Body of pancreas (tissue), 4 donors: ENCODE results near the gene HACD2. TPM values are rescaled to one million over a fixed set of nuclear protein-coding genes. Genes with fewer than 3 reads are reported as not detected.

ENCODE experiments used
- ATAC-seq: fragments of 150-250 bp; one replicate; pipeline ENCODE4 v1.9.1; 2016
- DNase-seq, 4 donors: peaks; one replicate each; pipeline ENCODE4 v3.0.0-alpha.2; 2019
- H3K27ac ChIP-seq, 4 donors: fragments of 200-600 bp; sonication (generic); 1 replicate in 3 of 4; 2 replicates in 1 of 4; pipeline versions ENCODE4 v1.5.1 to v1.6.1; 2016 to 2019; ENCODE audit warnings: mild to moderate bottlenecking in 1 of 4, mixed read lengths in 1 of 4, moderate library complexity in 1 of 4
- H3K27me3 ChIP-seq, 2 donors: fragments of 200-600 bp; sonication (generic); one replicate each; pipeline ENCODE4 v1.6.0; 2016; ENCODE audit warnings: mild to moderate bottlenecking in 1 of 2
- H3K36me3 ChIP-seq, 2 donors: fragments of 200-600 bp; sonication (generic); replicated peaks in 1 of 2; 2 replicates each; pipeline ENCODE4 v1.5.1; 2016; ENCODE audit warnings: low read depth in 2 of 2; ENCODE audit not compliant: insufficient read depth in 1 of 2
- H3K4me1 ChIP-seq: fragments of 200-600 bp; sonication (generic); one replicate; pipeline ENCODE4 v1.6.0; 2016
- H3K4me3 ChIP-seq, 2 donors: fragments of 200-600 bp; sonication (generic); 1 replicate in 1 of 2; 2 replicates in 1 of 2; pipeline ENCODE4 v1.5.1; 2016 to 2019
- H3K9me3 ChIP-seq, 3 donors: fragments of 200-600 bp; sonication (generic); 1 replicate in 2 of 3; 2 replicates in 1 of 3; pipeline ENCODE4 v1.5.1; 2016
- CTCF ChIP-seq, 7 experiments: fragments of 450-650 bp in 4 of 7; fragments of 200-600 bp in 3 of 7; sonication (generic) in 3 of 7; IDR thresholded peaks; one replicate each; pipeline ENCODE4 v1.5.1; 2016 to 2019; ENCODE audit warnings: antibody characterized with exemption in 7 of 7
- POLR2A ChIP-seq, 3 donors: fragments of 450-650 bp; IDR thresholded peaks; one replicate each; pipeline ENCODE4 v1.6.1; 2016; ENCODE audit warnings: antibody characterized with exemption in 3 of 3, mild to moderate bottlenecking in 2 of 3
- WGBS, 2 donors: methylation state at CpG; one replicate each; pipeline ENCODE4 v1.1.5; 2017; 5-methylcytosine and 5-hydroxymethylcytosine counted together
- intact Hi-C: fragments of 100-400 bp; cut with DNase I; formaldehyde crosslinking; loops from one replicate; pipeline ENCODE4 v1.15.1; 2023
- total RNA-seq, 2 donors: library from RNA; depleted of rRNA; stranded (reverse); fragments of >200 nt; gene quantifications; one replicate each; pipeline ENCODE4 v1.1.0, GENCODE V29; 2016

HACD2 gene
- total RNA-seq, 2 donors from 2014 or later = 13.2 to 16.3 TPM

GRCh38 chr3:123536153-123536895, 48.5 kb downstream of the HACD2 start:
- no peaks in the 10 kb centered on the region for H3K9me3 ChIP-seq
- H3K27ac ChIP-seq = no peak overlapping the region
- H3K4me3 ChIP-seq = no peak overlapping the region
- DNase-seq (no peak), ATAC-seq (no peak)
- no peaks in the 10 kb centered on the region for H3K4me1 ChIP-seq
- TF ChIP-seq CTCF (IDR thresholded peaks at IDR 0.05) (no peak), POLR2A (IDR thresholded peaks at IDR 0.05) (no peak)
- intact Hi-C loops = no loop called here
- H3K27me3 ChIP-seq = no peaks in the 10 kb centered on the region
- 84 to 85% methylated on average over 5 of the region's 5 CpGs for WGBS, 2 donors
- H3K36me3 ChIP-seq = no peaks in the 10 kb centered on the region

- DNase-seq (no peak), ATAC-seq (no peak)
- Histone ChIP-seq H3K9me3 (no peaks in the 10 kb centered on the region), H3K4me1 (no peaks in the 10 kb centered on the region), H3K36me3 (no peaks in the 10 kb centered on the region), H3K4me3 (no peak overlapping the region), H3K27me3 (no peaks in the 10 kb centered on the region), H3K27ac (no peak overlapping the region)
- 75 to 100% methylated on average over 1 of the region's 1 CpG for WGBS, 2 donors
- intact Hi-C loops = no loop called here
- TF ChIP-seq CTCF (IDR thresholded peaks at IDR 0.05) = no peak
- TF ChIP-seq POLR2A (IDR thresholded peaks at IDR 0.05) = no peak
Observed at GRCh38 chr3:123535580-123535979, 49.3 kb downstream of the HACD2 start.

DNA sequence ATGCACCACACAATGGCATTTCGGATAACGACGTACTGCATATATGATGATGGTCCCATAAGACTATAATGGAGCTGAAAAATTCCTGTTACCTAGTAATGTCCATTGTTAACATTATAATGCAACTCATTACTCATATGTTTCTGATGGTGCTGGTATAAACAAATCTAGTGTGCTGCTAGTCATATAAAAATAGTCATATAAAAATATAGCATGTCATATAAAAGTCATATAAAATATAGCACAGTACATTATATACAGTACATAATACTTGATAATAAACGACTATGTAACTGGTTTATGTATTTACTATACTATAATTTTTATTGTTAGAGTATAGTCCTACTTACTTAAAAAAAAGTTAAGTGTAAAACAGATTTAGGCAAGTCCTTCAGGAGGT, 50.6 kb downstream of the HACD2 start:
- intact Hi-C loops = no loop called here
- TF ChIP-seq POLR2A (IDR thresholded peaks at IDR 0.05) (no peak), CTCF (IDR thresholded peaks at IDR 0.05) (no peak)
- whole genome bisulfite sequencing, 2 donors = 85 to 86% methylated on average over 4 of the region's 4 CpGs
- no peak overlapping the region for H3K27ac ChIP-seq
- no peaks in the 10 kb centered on the region for H3K4me1 ChIP-seq
- DNase-seq = no peak
- no peak overlapping the region for H3K4me3 ChIP-seq
- no peaks in the 10 kb centered on the region for H3K9me3 ChIP-seq
- no peaks in the 10 kb centered on the region for H3K36me3 ChIP-seq
- H3K27me3 ChIP-seq = no peaks in the 10 kb centered on the region
- no peak for ATAC-seq

DNA sequence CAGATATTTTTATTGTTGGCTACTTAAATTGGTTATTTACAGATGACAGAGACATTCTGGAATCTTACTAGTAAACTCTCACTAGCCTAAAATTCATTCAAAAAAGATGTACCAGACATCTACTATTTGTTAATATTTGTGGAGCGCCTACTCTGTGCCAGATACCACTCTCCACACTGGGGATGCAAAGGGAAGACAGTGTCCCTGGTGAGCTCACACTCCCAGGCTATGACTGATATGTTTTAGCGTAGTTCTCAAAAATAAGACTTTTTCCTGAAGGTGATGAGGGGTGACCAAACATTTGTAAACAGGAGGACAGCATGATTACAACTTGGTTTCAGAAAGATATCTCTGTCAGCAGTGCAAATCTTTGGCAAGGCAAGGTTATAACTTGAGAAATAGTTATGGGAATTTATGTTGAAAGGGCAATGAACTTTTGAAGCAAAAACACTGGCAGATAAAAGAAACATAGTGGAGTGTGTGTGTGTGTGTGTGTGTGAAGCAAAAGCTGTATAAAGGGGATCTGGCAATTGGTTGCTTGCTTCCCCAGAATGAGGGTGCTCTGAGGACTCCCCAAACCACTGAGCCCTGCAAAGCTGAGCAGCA, 51.2 kb downstream of the HACD2 start:
- 90 to 97% methylated on average over 2 of the region's 2 CpGs for WGBS, 2 donors
- H3K27ac ChIP-seq = no peak overlapping the region
- H3K9me3 ChIP-seq = no peaks in the 10 kb centered on the region
- H3K36me3 ChIP-seq = no peaks in the 10 kb centered on the region
- no peaks in the 10 kb centered on the region for H3K4me1 ChIP-seq
- H3K27me3 ChIP-seq = no peaks in the 10 kb centered on the region
- intact Hi-C loops = no loop called here
- TF ChIP-seq CTCF (IDR thresholded peaks at IDR 0.05) = no peak
- no peak for TF ChIP-seq POLR2A (IDR thresholded peaks at IDR 0.05)
- H3K4me3 ChIP-seq = no peak overlapping the region
- DNase-seq (no peak), ATAC-seq (no peak)

GRCh38 chr3:123528130-123528529, 56.7 kb downstream of the HACD2 start:
- intact Hi-C loops = no loop called here
- no peak for ATAC-seq
- TF ChIP-seq CTCF (IDR thresholded peaks at IDR 0.05) (no peak), POLR2A (IDR thresholded peaks at IDR 0.05) (no peak)

More at GRCh38 chr3:123528130-123528529, 56.7 kb downstream of the HACD2 start:
- 78 to 82% methylated on average over 2 of the region's 2 CpGs for WGBS, 2 donors
- Histone ChIP-seq H3K36me3 (peaks cover 0 to 2% of the 10 kb centered on the region in 2 donors), H3K4me1 (no peaks in the 10 kb centered on the region), H3K4me3 (no peak overlapping the region), H3K27ac (no peak overlapping the region), H3K9me3 (no peaks in the 10 kb centered on the region), H3K27me3 (no peaks in the 10 kb centered on the region)
- no peak for DNase-seq
